ENCODE results near the gene HM13.

DNA sequence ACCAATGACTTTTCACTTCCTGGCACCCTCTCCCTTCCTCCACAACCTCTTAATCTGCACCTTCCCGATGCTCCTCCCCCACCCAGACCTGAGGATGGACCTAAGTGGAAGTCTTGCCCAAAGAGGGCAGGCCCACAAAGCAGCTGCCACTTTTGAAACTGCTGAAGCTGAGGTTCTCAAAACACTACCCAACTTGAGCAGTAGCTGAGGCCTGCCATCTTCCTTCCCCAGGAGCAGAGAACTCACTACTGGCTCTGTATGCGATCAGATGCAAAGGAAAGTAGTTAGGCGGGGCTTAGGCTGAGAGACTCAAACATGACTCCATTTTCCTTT is 1.5 kb downstream of the HM13 start:
- TF ChIP-seq POLR2AphosphoS5 (IDR thresholded peaks at IDR 0.05) (no peak), EP300 (IDR thresholded peaks at IDR 0.05) (no peak)
- TF ChIP-seq, protein P1, sequence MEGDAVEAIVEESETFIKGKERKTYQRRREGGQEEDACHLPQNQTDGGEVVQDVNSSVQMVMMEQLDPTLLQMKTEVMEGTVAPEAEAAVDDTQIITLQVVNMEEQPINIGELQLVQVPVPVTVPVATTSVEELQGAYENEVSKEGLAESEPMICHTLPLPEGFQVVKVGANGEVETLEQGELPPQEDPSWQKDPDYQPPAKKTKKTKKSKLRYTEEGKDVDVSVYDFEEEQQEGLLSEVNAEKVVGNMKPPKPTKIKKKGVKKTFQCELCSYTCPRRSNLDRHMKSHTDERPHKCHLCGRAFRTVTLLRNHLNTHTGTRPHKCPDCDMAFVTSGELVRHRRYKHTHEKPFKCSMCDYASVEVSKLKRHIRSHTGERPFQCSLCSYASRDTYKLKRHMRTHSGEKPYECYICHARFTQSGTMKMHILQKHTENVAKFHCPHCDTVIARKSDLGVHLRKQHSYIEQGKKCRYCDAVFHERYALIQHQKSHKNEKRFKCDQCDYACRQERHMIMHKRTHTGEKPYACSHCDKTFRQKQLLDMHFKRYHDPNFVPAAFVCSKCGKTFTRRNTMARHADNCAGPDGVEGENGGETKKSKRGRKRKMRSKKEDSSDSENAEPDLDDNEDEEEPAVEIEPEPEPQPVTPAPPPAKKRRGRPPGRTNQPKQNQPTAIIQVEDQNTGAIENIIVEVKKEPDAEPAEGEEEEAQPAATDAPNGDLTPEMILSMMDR (IDR thresholded peaks at IDR 0.05), result no peak
